ENCODE results near the gene NEGR1.

Gene NEGR1

GRCh38 chr1:71660411-71660810 is 621.9 kb downstream of the NEGR1 start:
- no peak for DNase-seq

- DNase-seq: no peak
Measured at GRCh38 chr1:71657891-71658679, 624.3 kb downstream of the NEGR1 start.

GRCh38 chr1:71656902-71657301 is 625.4 kb downstream of the NEGR1 start:
- no peak for DNase-seq

DNA sequence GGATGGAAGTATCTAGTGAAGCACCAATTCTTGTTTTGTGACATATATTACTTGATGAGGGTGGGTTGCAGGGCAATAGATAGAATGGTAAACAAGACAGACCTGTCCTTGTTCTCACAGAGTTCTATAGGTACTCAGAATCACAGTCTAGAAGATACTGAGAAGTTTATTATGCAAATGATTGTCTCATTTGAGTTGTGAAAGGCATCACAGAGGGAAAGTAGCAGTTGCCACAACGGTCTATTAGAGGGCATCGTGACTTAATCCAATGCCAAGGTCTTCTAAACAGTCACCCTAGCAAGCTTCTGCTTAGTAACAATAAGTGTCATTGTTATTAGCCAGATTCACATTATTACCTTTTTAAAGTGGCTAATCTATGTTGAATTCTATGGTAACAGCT is 626.7 kb downstream of the NEGR1 start:
- DNase-seq: no peak

DNA sequence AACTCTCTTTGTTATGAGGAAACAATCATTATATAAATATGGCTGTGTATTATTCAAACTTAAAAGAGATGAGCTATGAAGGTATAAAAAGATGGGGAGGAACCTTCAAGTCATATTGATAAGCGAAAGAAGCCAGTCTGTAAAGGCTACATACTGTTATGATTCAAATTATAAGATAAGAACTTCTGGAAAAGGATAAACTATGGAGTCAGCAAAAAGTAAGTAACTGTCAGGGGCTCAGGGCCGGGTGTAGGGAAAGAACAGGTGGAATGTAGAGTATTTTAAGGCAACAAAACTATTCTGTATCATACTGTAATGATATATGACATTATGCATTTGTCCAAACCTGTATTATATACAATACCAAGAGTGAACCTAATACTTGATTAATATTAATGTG is 628.4 kb downstream of the NEGR1 start:
- no peak for DNase-seq

- DNase-seq: no peak
Measured at GRCh38 chr1:71651214-71651613, 631.1 kb downstream of the NEGR1 start.

DNA sequence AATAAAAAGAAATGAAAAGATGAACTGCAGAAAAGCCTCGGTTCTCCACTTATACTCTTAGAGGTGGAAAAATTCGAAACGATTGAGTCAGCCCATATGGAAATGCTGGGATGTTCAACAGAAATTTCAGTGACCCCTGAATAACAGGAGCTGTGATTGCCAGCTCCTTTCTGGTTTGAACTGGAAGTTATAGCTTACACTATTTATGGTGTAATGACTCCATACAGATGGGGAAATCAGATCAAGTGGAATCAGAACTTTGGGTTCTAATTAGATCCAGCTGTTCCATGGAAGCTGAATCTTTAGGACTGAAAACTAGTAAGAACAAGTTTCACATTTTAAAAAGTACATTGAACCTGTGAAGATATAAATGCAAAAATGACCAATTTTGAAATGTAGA is 632.2 kb downstream of the NEGR1 start:
- DNase-seq: no peak

- DNase-seq: no peak
Measured at GRCh38 chr1:71649608-71650007, 632.7 kb downstream of the NEGR1 start.

DNA sequence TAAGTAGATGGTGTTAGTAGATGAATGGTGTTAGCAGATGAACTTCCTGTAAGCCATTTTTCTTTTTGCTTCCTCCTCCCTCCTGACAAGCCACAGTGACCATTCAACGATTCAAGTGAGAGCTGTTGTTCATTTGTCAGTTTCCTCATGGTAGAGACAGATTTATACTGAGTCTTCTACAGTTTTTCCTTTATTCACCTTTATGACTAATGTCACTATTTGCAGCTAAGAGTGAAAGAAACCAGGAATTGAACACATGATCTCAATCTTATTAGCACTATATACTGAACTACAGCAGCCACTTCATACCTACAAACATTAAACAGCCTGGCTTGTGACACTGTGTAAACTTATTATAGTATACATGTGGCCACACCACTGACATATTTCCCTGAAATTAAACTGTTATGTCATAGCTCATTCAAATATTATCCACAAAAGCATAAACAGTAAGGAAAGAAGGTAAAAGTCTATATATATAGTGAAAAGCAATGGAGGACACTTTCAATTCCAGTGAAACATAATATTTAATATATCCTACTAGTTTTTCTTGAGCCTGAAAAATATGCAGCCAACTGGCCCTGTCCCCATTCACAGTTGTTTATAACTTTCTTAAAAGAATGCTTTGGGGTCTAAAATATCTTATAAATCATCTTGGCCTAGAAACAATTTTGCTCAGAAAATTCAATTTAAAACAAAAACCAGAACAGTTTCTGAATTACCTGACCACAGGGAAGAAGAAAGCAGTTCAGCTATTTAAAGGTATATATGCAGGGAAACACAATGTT is 634.6 kb downstream of the NEGR1 start:
- DNase-seq: no peak

GRCh38 chr1:71645015-71645414 is 637.3 kb downstream of the NEGR1 start:
- DNase-seq: no peak

DNA sequence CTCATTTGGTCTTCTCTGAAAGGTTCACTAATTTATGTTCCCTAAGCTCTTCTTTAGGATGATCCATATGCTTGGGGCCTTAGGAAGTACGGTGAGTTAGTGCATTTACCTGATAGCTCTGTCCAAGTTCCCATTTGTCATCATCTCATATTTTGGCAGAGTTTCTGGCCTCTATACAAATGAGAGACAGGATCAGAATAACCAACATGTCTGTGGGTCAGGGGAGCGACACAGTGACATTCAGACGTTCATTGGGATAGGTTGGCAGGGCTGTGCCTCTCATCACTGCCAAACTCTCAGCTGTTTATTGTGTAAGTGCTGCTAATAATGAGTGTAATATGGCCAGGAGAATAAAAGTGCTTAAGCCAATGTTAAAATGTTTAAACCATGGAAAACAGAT is 640.4 kb downstream of the NEGR1 start:
- DNase-seq: no peak

DNA sequence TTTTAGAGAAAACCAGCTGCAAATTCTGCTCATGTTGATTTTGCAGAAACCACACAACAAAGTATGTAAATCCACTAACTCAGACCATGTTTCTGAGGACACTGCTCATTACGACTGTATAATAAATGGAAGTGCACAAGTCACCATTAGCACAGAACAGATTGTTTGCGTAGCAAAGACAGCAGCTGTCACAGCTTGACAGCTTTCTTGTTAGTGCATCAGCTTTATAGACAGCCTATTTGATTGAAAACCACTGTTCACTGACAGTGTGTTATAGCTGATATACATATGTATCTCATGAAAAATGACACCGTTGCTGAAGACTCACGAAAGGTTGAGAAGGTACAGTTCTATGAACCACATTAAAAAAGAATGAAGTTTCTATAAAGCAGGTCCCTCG is 641.3 kb downstream of the NEGR1 start:
- DNase-seq: no peak

DNA sequence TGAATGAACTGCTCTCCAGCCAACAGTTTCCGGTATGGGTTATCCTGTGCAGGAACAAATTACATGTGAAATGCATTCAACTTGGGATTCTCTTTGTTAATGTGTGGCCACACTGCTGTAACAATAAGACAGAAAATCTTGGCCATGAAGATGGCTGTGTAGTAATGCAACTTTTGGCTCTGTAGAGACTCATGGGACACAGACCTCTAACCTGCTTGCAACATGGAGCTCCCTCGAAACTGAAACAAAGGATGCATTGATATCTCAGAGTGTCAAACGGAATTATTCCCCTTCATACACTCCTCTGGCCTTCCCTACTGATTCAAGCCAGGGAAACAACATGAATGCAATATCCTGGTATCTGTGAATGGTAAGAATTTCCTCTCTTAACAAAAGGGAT is 642.2 kb downstream of the NEGR1 start:
- no peak for DNase-seq

DNA sequence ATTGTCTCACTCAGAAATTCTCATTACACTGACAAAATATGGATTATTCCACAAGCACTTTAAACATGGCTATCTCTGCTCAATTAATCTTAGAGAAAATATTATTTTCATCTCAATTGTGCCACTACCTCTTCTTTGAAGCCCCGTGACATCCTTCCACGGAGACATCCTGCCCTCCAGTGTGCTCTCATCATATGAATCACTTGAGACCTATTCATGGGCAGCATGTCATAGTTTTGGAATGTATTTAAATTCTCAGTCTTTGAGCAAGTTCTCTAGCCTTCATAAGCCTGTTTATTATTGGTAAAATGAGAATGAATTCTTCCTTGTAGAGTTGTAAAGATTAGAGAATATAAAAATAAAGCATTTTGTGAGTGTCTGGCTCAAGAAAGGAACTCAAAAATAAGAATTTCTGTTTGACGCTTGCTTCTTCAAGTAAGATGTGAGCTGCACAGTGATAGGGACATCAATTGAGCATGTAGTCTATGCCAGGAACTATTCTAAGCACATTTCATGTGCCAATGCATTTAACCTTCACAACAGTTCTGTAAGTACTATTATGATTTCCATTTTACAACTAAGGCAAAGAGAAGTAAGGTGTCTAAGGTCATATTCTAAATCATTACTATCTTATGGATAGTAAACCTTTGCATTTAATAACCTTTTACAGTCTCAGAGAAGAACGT is 644.1 kb downstream of the NEGR1 start:
- DNase-seq: no peak

- DNase-seq: no peak
Measured at GRCh38 chr1:71635568-71635967, 646.8 kb downstream of the NEGR1 start.

DNA sequence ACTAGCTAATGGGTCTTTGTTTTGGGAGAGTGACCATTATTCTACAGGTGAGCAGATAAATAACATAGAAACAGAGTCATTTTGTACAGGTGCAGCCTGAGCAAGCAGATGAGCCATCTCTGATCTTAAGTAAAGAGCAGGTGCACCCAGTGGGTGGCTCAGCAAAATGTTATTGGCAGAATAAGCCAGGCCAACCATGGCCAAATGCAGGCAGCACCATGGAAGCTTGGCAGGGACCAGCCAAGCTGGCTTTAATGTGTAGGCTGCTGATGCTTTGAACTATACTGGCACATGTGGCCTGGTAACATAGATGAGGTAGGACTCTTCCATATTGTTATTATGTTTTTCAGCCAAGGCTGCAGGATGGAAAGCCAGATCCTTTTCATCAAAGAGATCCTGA is 648.2 kb downstream of the NEGR1 start:
- no peak for DNase-seq

GRCh38 chr1:71630073-71630472 is 652.3 kb downstream of the NEGR1 start:
- DNase-seq: no peak

DNA sequence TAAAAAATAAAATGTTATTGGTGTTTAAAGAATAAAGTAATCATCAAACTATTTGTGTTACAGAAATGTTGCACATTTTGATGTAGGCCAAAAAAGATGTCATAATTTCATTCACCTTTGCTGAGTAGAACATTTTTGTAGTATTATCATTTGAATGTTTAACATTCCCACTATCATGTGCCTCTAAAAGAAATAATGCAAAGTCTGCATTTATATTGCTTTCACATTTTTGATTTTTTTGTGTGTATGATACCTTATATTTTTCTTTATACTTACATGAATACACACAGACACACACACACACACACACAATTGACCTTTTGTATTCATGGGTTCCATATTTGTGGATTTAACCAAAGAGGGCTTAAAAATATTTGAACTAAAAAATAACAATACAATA is 657.3 kb downstream of the NEGR1 start:
- no peak for DNase-seq

- no peak for DNase-seq
Measured at GRCh38 chr1:71623888-71624287, 658.5 kb downstream of the NEGR1 start.

DNA sequence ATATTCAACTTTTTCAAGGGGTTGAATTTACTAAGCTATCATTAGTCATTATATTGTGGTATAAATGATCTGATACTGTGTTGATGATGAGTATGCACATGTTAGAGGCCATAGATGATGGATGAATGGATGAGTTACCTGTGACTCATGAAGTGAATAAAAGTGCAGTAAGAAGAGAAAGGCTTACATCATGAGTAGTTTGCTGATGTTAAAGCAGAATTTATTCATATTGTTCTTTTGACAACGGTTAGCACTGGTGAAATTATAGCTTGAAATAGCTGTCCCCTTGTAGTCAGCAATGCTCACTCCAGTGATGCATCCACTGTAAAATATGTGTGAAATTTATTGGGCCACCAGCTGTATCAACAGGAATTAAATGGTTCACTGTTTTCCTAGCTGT is 660.6 kb downstream of the NEGR1 start:
- DNase-seq: no peak

DNA sequence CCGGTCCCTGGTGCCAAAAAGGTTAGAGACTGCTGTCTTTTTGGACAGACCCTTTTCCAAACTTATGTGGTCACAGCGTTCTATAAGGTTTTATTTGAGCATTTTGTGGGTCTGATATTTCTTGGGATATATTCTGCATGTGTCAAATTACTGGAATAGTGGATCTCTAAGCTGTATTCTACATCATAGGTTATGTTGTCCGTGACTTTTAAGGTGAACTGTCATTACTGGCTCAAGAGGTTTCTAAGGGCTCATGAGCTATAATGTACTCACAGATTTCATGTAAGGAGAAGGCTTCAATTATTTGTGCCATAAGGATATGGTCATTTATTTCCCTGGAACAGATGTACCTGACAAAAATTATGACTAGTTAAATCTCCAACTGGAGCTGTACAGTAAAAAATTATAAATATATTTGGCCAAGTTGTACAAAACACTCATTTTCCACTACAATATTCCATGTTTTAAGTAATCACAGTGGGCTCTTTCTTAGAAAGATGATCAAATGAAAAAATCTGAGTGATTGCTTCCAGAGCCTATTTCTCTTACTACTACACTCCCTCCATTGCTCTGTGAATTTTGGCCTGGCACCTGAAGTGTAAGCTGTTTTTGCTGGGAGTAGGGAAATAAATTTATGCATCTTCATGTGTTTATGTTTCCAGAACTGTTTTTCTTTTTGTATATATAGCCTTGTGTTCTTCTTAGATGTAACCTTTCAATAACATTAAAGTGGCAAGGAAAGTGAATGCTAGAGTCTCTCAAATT is 663.4 kb downstream of the NEGR1 start:
- no peak for DNase-seq

- DNase-seq: no peak
Measured at GRCh38 chr1:71618191-71618590, 664.1 kb downstream of the NEGR1 start.

- no peak for DNase-seq
Measured at GRCh38 chr1:71610476-71610875, 671.9 kb downstream of the NEGR1 start.
